ENCODE results near the gene RUNX2. TPM values are rescaled to one million over a fixed set of nuclear protein-coding genes. Genes with fewer than 3 reads are reported as not detected.

The RUNX2 gene
- total and polyA plus RNA-seq, 4 donors: 1.8 to 6.7 (median 3.2) TPM

DNA sequence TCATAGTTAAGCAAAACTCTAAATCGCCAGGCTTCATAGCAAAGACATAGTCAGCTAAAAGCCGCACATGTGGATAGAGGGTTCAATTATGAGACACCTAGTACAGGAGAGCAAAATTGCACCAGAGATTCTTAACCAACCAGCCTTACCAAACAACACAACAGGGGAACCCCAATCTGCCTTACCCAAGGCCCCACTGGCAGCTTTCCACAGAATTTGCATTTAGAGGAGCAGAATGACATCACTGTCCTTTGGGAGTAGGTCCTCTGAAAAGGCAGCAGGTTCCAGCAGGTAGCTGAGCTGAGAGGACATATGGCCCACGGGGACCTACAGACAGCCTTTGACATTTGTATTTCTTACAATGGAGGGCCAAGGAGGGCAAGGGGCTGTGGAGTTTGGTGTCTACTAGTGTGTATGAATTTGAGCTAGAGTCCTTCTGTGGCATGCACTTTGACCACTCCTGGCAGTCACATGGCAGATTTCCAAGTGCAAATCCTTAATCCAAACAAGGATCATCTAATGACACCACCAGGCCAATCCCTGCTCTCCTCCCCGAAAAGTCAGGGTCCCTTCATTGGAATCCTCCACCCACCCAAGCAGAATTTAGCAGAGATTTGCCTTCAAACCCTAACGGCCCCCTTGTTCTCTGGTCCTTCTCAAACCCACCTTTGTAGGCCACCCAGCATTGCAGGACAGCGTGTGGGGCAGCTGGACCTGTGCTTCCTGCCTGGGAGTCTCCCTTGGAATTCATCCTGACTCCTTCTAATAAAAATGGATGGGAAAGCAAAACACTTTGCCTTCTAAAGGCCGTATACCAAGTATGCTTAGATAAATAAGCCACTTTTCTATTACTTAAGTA lies 220.8 kb downstream of the RUNX2 start:
- no peaks in the 10 kb centered on the region for H3K36me3 ChIP-seq (ENCODE audit: control insufficient read depth in 4 of 4, insufficient read depth in 4 of 4, low read length in 4 of 4)
- no peak overlapping the region for H3K9ac ChIP-seq (ENCODE audit: insufficient read depth in 1 of 2, low read length in 2 of 2)
- TF ChIP-seq, protein P1, sequence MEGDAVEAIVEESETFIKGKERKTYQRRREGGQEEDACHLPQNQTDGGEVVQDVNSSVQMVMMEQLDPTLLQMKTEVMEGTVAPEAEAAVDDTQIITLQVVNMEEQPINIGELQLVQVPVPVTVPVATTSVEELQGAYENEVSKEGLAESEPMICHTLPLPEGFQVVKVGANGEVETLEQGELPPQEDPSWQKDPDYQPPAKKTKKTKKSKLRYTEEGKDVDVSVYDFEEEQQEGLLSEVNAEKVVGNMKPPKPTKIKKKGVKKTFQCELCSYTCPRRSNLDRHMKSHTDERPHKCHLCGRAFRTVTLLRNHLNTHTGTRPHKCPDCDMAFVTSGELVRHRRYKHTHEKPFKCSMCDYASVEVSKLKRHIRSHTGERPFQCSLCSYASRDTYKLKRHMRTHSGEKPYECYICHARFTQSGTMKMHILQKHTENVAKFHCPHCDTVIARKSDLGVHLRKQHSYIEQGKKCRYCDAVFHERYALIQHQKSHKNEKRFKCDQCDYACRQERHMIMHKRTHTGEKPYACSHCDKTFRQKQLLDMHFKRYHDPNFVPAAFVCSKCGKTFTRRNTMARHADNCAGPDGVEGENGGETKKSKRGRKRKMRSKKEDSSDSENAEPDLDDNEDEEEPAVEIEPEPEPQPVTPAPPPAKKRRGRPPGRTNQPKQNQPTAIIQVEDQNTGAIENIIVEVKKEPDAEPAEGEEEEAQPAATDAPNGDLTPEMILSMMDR (IDR thresholded peaks at IDR 0.05; ENCODE audit: control extremely low read depth, extremely low read depth): no peak
- ATAC-seq (ENCODE audit: insufficient read depth, low FRiP score) (no peak), DNase-seq (no peak)
- peaks cover 0 to 13% (median 3%) of the 10 kb centered on the region in 5 donors for H3K4me1 ChIP-seq (ENCODE audit: control insufficient read depth in 5 of 5, insufficient read depth in 5 of 5, low read length in 5 of 5)
- H3K27ac ChIP-seq (ENCODE audit: low read depth in 1 of 2, low read length in 1 of 2): no peak overlapping the region
- H3K9me3 ChIP-seq (ENCODE audit: control insufficient read depth in 4 of 4, insufficient read depth in 3 of 4, low read length in 3 of 4): peaks cover 0 to under 1% (median 0%) of the 10 kb centered on the region in 4 donors
- H3K27me3 ChIP-seq (ENCODE audit: control insufficient read depth in 3 of 3, insufficient read depth in 3 of 3, low read length in 2 of 3): no peaks in the 10 kb centered on the region
- 82 to 87% methylated on average over 7 of the region's 7 CpGs for WGBS, 2 donors
- H3K4me3 ChIP-seq: no peak overlapping the region

DNA sequence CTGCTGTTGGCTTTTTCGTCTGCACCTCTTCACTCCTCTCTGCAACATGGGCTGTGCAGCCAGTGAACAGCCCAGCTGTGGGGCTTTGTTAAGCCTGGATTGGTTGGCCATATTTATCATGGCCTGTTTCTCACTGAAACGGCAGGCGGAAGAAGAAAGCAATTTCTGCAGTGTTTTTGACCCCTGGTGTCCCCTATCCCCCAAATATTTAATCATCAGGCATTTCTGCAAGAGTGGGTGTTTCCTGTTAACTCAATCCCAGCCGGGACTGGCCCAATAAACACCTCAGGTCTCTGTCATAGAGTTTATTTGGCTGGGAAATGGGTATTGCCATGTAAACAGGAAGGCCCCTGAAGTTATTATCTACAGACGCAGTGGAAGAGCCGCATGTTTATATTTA lies 224.4 kb downstream of the RUNX2 start:
- ATAC-seq (ENCODE audit: insufficient read depth, low FRiP score): no peak
- Histone ChIP-seq H3K9ac (ENCODE audit: insufficient read depth in 1 of 2, low read length in 2 of 2) (no peak overlapping the region), H3K27me3 (ENCODE audit: control insufficient read depth in 3 of 3, insufficient read depth in 3 of 3, low read length in 2 of 3) (no peaks in the 10 kb centered on the region), H3K36me3 (ENCODE audit: control insufficient read depth in 4 of 4, insufficient read depth in 4 of 4, low read length in 4 of 4) (no peaks in the 10 kb centered on the region), H3K27ac (ENCODE audit: low read depth in 1 of 2, low read length in 1 of 2) (no peak overlapping the region), H3K4me1 (ENCODE audit: control insufficient read depth in 5 of 5, insufficient read depth in 5 of 5, low read length in 5 of 5) (peaks cover 0 to 43% (median 10%) of the 10 kb centered on the region in 5 donors), H3K4me3 (no peak overlapping the region), H3K9me3 (ENCODE audit: control insufficient read depth in 4 of 4, insufficient read depth in 3 of 4, low read length in 3 of 4) (peaks cover 0 to 2% (median 0%) of the 10 kb centered on the region in 4 donors)
- TF ChIP-seq, protein P1 (IDR thresholded peaks at IDR 0.05; ENCODE audit: control extremely low read depth, extremely low read depth): no peak
- WGBS, 2 donors: 64 to 81% methylated on average over 6 of the region's 6 CpGs
- DNase-seq: peak; percentile 70 to 85 (median 82)

DNA sequence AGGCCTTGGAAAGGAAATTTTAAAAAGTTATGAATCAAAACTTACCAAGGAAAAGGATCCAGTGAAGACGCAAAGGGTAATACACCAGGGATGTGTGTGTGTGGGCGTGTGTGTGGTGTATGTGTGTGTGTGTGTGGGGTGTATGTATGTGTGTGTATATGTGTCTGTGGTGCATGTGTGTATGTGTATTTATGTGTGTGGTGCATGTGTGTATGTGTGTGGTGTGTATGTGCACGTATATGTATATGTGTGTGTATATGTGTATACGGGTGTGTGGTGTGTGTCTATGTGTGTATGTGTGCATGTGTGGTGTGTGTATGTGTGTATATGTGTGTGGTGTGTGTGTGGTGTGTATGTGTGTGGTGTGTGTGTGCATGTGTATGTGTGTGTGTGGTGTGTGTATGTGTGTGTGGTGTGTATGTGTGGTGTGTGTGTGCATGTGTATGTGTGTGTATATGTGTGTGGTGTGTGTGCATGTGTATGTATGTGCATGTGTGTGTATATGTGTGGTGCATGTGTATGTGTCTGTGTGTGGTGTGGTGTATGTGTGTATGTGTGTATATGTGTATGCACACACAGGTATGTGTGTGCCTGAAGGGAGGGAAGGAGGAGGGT lies 225.7 kb downstream of the RUNX2 start:
- WGBS, 2 donors: 86 to 97% methylated on average over 4 of the region's 4 CpGs
- H3K27ac ChIP-seq (ENCODE audit: low read depth in 1 of 2, low read length in 1 of 2): no peak overlapping the region
- no peaks in the 10 kb centered on the region for H3K27me3 ChIP-seq (ENCODE audit: control insufficient read depth in 3 of 3, insufficient read depth in 3 of 3, low read length in 2 of 3)
- peaks cover 0 to 2% (median 0%) of the 10 kb centered on the region in 4 donors for H3K9me3 ChIP-seq (ENCODE audit: control insufficient read depth in 4 of 4, insufficient read depth in 3 of 4, low read length in 3 of 4)
- no peaks in the 10 kb centered on the region for H3K36me3 ChIP-seq (ENCODE audit: control insufficient read depth in 4 of 4, insufficient read depth in 4 of 4, low read length in 4 of 4)
- no peak overlapping the region for H3K4me3 ChIP-seq
- no peak overlapping the region for H3K9ac ChIP-seq (ENCODE audit: insufficient read depth in 1 of 2, low read length in 2 of 2)
- peaks cover 0 to 43% (median 10%) of the 10 kb centered on the region in 5 donors for H3K4me1 ChIP-seq (ENCODE audit: control insufficient read depth in 5 of 5, insufficient read depth in 5 of 5, low read length in 5 of 5)
- TF ChIP-seq, protein P1 (IDR thresholded peaks at IDR 0.05; ENCODE audit: control extremely low read depth, extremely low read depth): no peak
- ATAC-seq (ENCODE audit: insufficient read depth, low FRiP score): no peak
- DNase-seq: no peak

All from lung (tissue), 12 donors.